Urinary bladder (tissue), 4 donors: ENCODE data around the gene CAMK1D. TPM values are rescaled to one million over a fixed set of nuclear protein-coding genes. Genes with fewer than 3 reads are reported as not detected.
"Not testable (repeated sequence)": the region's sequence is repeated elsewhere in the genome, so short reads cannot be mapped to it uniquely, and the experiment has no call there.

Source experiments
- DNase-seq: peaks from one replicate; pipeline ENCODE4 v3.0.0-alpha.2; 2015; ENCODE audit errors: extremely low spot score
- H3K27ac ChIP-seq: one replicate; pipeline ENCODE4 v1.5.1; 2013; ENCODE audit warnings: low read depth, mild to moderate bottlenecking, moderate library complexity
- H3K36me3 ChIP-seq: one replicate; pipeline ENCODE4 v1.6.1; 2013; ENCODE audit warnings: mild to moderate bottlenecking, moderate library complexity; ENCODE audit not compliant: insufficient read depth
- H3K4me1 ChIP-seq: one replicate; pipeline ENCODE4 v1.6.1; 2013; ENCODE audit warnings: mild to moderate bottlenecking, moderate library complexity; ENCODE audit not compliant: insufficient read depth
- H3K4me3 ChIP-seq: one replicate; pipeline ENCODE4 v1.5.1; 2013; ENCODE audit warnings: low read depth, low read length
- WGBS: extraction: QIAGEN DNeasy Blood & Tissue Kit; methylation state at CpG from one replicate; pipeline ENCODE4 v1.1.7; 2013; 5-methylcytosine and 5-hydroxymethylcytosine counted together
- polyA plus RNA-seq: library from polyadenylated mRNA; stranded (reverse); fragments of 200-250 nt; gene quantifications from one replicate; pipeline ENCODE4 v1.2.3, GENCODE V29; 2013
- total RNA-seq: library from RNA; depleted of rRNA; stranded (reverse); fragments of >200 nt; gene quantifications from one replicate; pipeline ENCODE4 v1.2.3, GENCODE V29; 2014
- donor health status: healthy with polysubstance abuse.
- donor health status: healthy.

CAMK1D gene
- total and polyA plus RNA-seq, 2 donors = 5.6 to 7.6 TPM

DNA sequence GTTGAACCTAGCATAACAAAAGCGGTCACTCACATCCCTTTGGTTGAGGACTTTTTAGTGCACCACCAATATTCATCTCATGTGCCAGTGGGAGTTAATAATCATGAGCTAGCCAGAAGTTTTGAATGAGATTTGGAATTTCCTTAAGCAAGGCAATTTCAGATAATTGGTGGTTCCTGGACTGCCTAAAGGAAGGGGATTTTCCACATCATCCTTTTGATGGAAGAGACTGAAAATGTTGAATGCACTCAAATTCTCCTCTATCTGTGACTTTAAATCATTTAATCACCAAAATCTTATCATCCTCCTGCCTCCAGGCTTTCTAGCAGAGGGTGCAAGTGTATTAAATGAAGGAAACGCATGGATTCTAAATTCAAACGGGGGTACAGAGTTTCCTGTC lies 391.5 kb downstream of the CAMK1D start:
- no peaks in the 10 kb centered on the region for H3K36me3 ChIP-seq
- WGBS = 62% methylated on average over 3 of the region's 3 CpGs

DNA sequence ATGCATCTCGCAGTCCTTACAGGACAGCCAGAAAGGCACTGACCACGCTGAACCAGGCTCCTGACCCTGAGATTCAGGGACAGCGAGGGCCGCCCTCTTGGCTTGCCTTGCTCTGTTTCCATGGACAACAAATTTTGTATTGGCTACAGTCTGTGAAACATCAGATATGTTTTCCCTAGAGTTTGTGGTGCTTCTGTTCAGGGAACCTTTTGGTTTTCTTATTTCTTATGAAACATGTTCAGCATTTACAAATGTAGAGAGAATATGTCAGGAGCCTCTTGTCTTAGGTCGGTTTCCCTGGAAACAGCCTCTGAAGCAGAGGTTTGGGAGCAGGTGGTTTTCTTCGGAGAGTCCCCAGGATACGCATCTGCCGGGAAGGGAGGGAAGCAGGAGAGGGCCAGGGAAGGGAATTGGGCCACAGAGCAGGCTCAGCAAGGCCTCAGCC lies 392.0 kb downstream of the CAMK1D start:
- H3K4me3 ChIP-seq = no peak overlapping the region
- WGBS = 52% methylated on average over 8 of the region's 8 CpGs
- H3K36me3 ChIP-seq = no peaks in the 10 kb centered on the region
- peak; percentile 17 for DNase-seq
- H3K4me1 ChIP-seq = no peaks in the 10 kb centered on the region
- H3K27ac ChIP-seq = no peak overlapping the region

More for the DNA sequence above, 391.5 kb downstream of the CAMK1D start:
- no peak overlapping the region for H3K4me3 ChIP-seq
- no peak for DNase-seq
- H3K27ac ChIP-seq = no peak overlapping the region
- no peaks in the 10 kb centered on the region for H3K4me1 ChIP-seq

DNA sequence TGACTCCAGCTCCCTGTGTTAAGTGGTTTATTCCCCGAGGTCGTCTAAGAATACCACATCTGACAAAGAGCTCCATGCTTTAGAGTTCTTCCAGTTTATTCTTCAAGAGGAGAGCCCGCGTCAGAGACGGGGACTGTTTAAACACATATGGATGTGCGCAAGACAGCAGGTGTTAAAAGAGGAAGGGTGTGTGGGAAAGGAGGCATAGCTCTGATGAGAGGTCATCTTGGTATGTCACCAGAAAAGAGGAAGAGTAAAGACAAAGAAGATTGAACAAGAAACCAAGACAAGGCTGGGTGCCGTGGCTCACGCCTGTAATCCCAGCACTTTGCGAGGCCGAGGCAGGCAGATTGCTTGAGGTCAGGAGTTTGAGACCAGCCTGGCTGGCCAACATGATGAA lies 393.4 kb downstream of the CAMK1D start:
- Histone ChIP-seq H3K4me1 (no peaks in the 10 kb centered on the region), H3K36me3 (no peaks in the 10 kb centered on the region), H3K27ac (no peak overlapping the region), H3K4me3 (no peak overlapping the region)
- DNase-seq = no peak
- 93% methylated on average over 10 of the region's 10 CpGs for WGBS

DNA sequence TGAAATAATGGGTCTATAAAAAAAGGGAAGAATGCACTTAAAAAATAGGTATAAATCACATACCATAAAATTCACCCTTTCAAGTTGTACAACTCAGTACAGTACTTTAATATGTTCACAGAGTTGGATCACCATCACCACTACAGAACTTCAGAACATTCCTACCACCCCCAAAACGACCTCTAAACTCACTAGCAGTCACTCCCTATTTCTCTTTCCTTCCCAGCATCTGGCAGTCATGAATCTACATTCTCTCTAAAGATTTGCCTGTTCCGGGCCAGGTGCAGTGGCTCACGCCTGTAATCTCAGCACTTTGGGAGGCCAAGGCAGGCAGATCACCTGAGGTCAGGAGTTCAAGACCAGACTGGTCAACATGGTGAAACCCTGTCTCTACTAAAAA lies 394.1 kb downstream of the CAMK1D start:
- 79% methylated on average over 3 of the region's 3 CpGs for WGBS
- not testable (repeated sequence) for H3K27ac ChIP-seq

DNA sequence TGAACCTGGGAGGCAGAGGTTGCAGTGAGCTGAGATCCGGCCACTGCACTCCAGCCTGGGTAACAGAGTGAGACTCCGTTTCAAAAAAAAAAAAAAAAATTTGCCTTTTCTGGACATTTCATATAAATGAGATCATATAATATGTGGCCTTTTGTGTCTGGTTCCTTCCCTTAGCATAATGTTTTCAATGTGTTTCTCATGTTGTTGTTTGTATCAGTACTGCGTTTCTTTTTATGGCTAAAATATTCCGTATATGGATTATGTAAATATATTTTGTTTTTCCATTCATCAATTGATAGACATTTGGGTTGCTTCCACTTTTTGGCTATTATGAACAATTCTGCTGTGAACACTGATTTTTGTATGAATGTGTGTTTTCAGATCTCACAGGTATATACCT lies 394.6 kb downstream of the CAMK1D start:
- Histone ChIP-seq H3K36me3 (no peaks in the 10 kb centered on the region), H3K27ac (no peak overlapping the region), H3K4me1 (no peaks in the 10 kb centered on the region), H3K4me3 (no peak overlapping the region)
- 86% methylated on average over 4 of the region's 4 CpGs for WGBS
- DNase-seq = no peak

More for the DNA sequence above, 394.1 kb downstream of the CAMK1D start:
- not testable (repeated sequence) for H3K4me3 ChIP-seq, H3K36me3 ChIP-seq, H3K4me1 ChIP-seq, DNase-seq

GRCh38 chr10:12748186-12748585 lies 398.8 kb downstream of the CAMK1D start:
- Histone ChIP-seq H3K27ac (no peak overlapping the region), H3K4me1 (no peaks in the 10 kb centered on the region), H3K4me3 (no peak overlapping the region), H3K36me3 (no peaks in the 10 kb centered on the region)
- DNase-seq = no peak
- WGBS = 57% methylated on average over 4 of the region's 4 CpGs

- Histone ChIP-seq H3K4me3 (no peak overlapping the region), H3K4me1 (no peaks in the 10 kb centered on the region), H3K36me3 (no peaks in the 10 kb centered on the region), H3K27ac (no peak overlapping the region)
- WGBS = 90% methylated on average over 14 of the region's 14 CpGs
- DNase-seq = no peak
Measured at GRCh38 chr10:12749760-12750478, 400.6 kb downstream of the CAMK1D start.

- H3K4me3 ChIP-seq = no peak overlapping the region
- no peak for DNase-seq
- no peaks in the 10 kb centered on the region for H3K36me3 ChIP-seq
- 84% methylated on average over 11 of the region's 11 CpGs for WGBS
- H3K27ac ChIP-seq = no peak overlapping the region
- no peaks in the 10 kb centered on the region for H3K4me1 ChIP-seq
Measured at GRCh38 chr10:12750526-12751201, 401.3 kb downstream of the CAMK1D start.

DNA sequence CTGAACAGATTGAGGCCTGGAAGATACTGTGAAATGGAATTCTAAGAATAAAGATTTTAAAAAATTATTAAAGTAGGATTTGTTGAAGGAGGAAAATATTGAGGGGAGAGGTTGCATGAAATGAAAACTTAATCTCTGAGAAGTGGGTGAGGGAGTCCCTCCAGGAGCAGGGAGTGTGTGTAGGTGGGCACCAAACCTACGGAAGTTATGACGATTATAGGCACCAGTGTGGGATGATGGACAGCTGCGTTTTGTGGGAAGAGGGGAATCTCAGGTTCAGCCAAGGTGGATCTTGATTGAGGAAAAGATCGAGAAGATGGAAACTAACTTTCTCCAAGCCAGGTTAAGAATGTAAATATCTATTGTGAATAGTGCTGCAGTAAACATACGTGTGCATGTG lies 405.7 kb downstream of the CAMK1D start:
- Histone ChIP-seq H3K27ac (no peak overlapping the region), H3K4me1 (no peaks in the 10 kb centered on the region), H3K36me3 (no peaks in the 10 kb centered on the region), H3K4me3 (no peak overlapping the region)
- no peak for DNase-seq
- 96% methylated on average over 5 of the region's 5 CpGs for WGBS

DNA sequence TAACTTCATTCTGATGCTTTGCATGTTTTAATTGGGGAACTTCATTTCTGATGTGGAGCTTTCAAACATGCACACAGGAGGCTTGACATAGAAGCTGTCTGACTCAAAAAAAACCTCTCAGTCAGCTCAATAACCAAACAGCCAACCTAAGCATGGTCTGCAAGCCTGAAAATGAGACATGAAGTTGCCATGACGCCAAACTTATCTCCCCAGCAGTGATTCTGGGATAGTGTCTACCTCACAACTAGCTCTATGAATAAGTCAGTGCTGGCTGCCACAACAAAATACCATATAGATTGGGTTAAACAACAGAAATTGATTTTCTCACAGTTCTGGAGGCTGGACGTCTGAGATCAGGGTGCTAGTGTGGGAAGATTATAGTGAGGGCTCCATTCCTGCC lies 408.0 kb downstream of the CAMK1D start:
- 90% methylated on average over 2 of the region's 2 CpGs for WGBS
- no peaks in the 10 kb centered on the region for H3K4me1 ChIP-seq
- H3K36me3 ChIP-seq = no peaks in the 10 kb centered on the region
- H3K27ac ChIP-seq = no peak overlapping the region
- H3K4me3 ChIP-seq = no peak overlapping the region
- DNase-seq = no peak

GRCh38 chr10:12758271-12758670 lies 408.9 kb downstream of the CAMK1D start:
- DNase-seq = no peak
- 86% methylated on average over 2 of the region's 2 CpGs for WGBS
- Histone ChIP-seq H3K4me1 (no peaks in the 10 kb centered on the region), H3K4me3 (no peak overlapping the region), H3K27ac (no peak overlapping the region), H3K36me3 (no peaks in the 10 kb centered on the region)

GRCh38 chr10:12766223-12766622 lies 416.9 kb downstream of the CAMK1D start:
- 70% methylated on average over 5 of the region's 5 CpGs for WGBS
- H3K36me3 ChIP-seq = no peaks in the 10 kb centered on the region
- no peak overlapping the region for H3K27ac ChIP-seq
- no peak for DNase-seq
- no peaks in the 10 kb centered on the region for H3K4me1 ChIP-seq
- H3K4me3 ChIP-seq = no peak overlapping the region

GRCh38 chr10:12768156-12769100 lies 419.1 kb downstream of the CAMK1D start:
- H3K36me3 ChIP-seq = no peaks in the 10 kb centered on the region
- no peaks in the 10 kb centered on the region for H3K4me1 ChIP-seq
- no peak overlapping the region for H3K4me3 ChIP-seq
- no peak overlapping the region for H3K27ac ChIP-seq
- 78% methylated on average over 16 of the region's 16 CpGs for WGBS
- DNase-seq = no peak
